GM10266 (cell line): Measurements from ENCODE around the gene SLC26A2.

ENCODE experiments used
- DNase-seq: peaks from one replicate; pipeline ENCODE4 v3.0.0; 2012; ENCODE audit errors: extremely low spot score
- TF ChIP-seq, protein P1 (sequence below): IDR thresholded peaks from 2 replicates; pipeline ENCODE4 v1.5.1; 2012; ENCODE audit warnings: mild to moderate bottlenecking, low read depth; ENCODE audit not compliant: control insufficient read depth, insufficient read depth; ENCODE audit errors: missing control alignments

SLC26A2 gene

DNA sequence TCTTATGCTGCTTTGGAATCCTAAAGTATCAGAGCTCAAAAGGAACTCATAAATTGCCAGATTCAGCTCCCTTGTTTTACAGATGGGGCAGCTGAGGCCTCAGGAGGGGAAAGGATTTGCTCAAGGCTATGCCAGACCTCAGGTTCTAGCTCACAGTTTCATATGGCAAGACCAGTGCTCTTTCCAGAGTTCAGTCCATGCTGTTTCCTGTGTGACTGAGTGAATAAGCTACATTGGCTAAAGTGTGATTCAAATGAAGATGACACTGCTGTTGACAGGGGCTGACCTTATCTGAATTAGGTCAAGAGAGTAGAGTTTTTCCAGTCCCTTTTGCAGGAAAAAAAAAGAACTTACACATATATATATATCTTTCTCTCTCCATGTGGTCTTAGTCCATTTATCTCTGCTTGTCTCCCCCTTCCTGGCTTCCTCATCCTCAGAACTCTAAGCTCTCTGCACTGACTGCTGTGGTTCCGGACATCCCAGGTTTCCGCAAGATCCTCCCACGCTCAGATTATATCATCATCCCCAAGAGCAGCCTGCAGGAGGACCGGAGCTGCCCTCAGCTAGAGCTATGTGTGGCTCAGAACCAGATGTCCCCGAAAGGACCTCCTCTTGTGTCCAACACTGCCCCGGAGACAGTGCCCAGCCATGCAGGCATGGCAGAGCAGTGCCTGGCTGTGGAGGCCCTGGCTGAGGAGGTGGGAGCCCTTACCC lies 49.3 kb downstream of the SLC26A2 start:
- TF ChIP-seq, protein P1, sequence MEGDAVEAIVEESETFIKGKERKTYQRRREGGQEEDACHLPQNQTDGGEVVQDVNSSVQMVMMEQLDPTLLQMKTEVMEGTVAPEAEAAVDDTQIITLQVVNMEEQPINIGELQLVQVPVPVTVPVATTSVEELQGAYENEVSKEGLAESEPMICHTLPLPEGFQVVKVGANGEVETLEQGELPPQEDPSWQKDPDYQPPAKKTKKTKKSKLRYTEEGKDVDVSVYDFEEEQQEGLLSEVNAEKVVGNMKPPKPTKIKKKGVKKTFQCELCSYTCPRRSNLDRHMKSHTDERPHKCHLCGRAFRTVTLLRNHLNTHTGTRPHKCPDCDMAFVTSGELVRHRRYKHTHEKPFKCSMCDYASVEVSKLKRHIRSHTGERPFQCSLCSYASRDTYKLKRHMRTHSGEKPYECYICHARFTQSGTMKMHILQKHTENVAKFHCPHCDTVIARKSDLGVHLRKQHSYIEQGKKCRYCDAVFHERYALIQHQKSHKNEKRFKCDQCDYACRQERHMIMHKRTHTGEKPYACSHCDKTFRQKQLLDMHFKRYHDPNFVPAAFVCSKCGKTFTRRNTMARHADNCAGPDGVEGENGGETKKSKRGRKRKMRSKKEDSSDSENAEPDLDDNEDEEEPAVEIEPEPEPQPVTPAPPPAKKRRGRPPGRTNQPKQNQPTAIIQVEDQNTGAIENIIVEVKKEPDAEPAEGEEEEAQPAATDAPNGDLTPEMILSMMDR = no peak
- no peak for DNase-seq

DNA sequence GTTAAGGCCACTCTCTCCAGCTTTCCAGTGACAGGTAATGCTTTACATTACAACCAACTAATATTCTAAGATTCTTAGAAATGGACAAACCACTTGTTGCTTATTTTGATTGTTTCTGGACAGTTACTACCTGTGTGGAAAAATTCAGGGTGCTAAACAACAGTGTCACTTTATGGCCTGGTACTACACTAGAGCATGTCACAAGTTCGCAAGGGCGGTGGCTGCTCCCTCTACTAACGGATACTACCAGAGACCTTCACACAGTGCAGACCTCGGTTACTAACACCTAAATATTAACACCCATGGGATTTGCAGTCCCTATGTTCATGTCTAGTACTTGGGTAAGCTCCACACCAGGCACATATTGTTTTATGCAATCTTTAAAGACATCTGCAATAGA lies 53.4 kb downstream of the SLC26A2 start:
- TF ChIP-seq, protein P1 = no peak
- no peak for DNase-seq

DNA sequence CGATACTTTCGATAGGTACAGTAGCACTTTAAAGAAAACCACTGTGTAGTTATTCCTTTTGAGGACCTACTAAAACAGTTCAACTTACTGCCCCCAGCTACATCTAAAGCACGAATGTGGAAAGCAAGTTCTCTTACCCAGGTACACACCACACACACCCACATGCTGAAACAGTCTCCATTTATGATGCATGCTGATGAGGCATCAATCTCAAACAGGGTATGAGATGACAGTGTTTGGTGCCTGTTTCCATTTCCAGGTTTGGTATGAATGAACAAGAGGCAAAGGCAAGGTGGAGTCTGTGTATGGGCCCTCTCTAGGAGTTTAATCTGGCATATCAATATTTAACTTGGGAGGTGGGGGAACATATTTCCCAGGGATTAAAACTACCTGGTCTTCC lies 53.9 kb downstream of the SLC26A2 start:
- TF ChIP-seq, protein P1 = no peak

DNA sequence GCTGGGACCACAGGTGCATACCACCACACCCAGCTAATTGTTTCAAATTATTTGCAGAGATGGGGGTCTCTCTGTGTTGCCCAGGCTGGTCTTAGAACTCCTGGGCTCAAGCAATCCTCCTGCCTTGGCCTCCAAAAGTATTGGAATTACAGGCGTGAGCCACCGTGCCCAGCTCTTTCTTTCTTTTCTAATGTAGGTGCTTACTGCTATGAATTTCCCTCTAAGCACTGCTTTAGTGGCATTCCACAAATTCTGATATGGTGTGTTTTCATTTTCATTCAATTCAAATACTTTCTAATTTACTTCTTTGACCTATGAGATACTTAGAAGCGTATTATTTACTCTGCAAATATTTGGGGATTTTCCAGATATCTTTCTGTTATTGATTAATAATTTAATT lies 54.9 kb downstream of the SLC26A2 start:
- TF ChIP-seq, protein P1 = no peak
- DNase-seq = no peak

More for the DNA sequence above, 53.9 kb downstream of the SLC26A2 start:
- no peak for DNase-seq

DNA sequence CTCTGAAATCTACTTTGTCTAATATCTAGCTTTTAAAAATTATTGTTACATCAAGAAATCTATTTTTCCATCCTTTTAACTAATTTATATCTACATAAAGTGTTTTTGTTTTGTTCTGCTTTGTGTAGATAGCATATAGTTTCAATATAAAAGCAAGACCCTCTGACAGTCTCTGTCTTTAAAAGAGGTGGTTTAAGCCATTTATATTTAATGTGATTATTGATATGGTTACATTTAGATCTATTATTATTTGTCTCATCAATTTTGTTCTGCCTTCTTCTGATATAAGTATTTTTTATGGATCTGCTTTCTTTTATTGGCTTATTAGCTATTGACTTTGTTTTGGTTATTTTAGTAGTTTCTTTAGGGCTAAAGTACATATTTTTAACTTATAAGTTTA lies 56.0 kb downstream of the SLC26A2 start:
- DNase-seq = no peak
- TF ChIP-seq, protein P1 = no peak

DNA sequence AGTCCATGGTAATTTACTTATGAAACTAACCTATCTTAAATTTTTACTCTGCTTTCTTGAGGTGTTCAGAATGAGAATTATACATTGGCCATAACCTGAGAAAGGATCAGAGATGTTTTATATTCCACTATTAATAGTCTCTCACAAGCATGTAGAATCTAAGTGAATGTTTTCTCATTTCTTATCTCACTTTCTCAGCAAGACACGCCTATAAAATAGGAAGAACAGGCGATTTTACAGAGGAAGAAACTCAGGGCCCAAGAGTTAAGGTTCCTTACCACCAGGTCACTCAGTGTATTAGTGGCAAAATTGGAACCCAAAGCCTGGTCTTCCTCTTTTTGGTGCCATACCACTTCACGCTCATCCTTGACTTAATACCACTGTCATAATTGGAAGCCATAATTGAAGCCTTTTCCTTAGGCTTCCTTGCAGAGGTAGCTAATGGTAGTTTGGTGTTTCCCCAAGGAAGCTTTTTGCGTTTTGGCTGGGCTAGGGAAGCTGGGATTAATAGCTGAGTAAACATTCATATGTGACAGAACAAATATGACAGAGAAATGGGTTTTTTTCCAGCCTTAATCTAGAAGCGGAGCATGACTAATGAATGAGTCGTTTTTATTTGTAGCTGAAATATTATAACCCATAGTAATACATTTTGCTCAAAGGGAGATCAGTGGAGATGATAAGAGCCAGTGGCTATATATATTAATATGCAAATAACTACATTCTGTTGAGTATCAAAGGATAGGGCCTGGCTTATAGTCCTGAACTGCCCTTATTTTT lies 56.9 kb downstream of the SLC26A2 start:
- TF ChIP-seq, protein P1 = no peak
- no peak for DNase-seq

DNA sequence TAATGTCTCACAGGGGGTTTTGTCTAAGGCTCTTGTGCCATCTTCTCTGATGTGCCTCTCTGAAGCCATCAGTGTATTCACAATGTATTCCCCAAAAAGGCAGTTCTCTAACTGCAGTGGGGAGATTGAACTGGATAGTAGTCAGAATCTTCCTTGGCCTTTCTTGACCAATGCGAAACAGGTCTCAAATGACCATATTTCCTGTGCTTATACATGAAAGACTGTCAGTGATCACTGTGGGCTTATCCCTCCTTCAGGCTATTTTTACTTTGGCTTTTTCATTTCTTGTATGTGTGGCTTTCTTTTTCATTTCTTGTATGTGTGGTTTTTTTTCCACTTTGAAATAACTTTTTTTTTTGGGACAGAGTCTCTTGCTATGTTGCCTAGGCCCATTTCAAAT lies 59.7 kb downstream of the SLC26A2 start:
- DNase-seq = no peak
- TF ChIP-seq, protein P1 = no peak
